CD4-positive, alpha-beta T cell (primary cell): Measurements from ENCODE around the gene AUNIP. TPM values are rescaled to one million over a fixed set of nuclear protein-coding genes. Genes with fewer than 3 reads are reported as not detected.

Source experiments
- ATAC-seq: fragments of 200-7000 bp; cut with Tn5 transposase; one replicate; pipeline ENCODE4 v1.10.0; 2022; ENCODE audit warnings: mild to moderate bottlenecking; ENCODE audit not compliant: poor library complexity
- CTCF ChIA-PET: fragments of 350-600 bp; sonication (Branson Sonifier 250); formaldehyde crosslinking; loops from one replicate; lab custom pipeline; 2021; ENCODE audit warnings: antibody characterized with exemption, inconsistent platforms; lab: Charles Lee
- POLR2A ChIA-PET: fragments of 350-600 bp; sonication (Branson Sonifier 250); formaldehyde crosslinking; loops from one replicate; lab custom pipeline; 2021; ENCODE audit warnings: antibody characterized with exemption, inconsistent platforms; lab: Charles Lee
- DNase-seq, 14 experiments: peaks; one replicate each; pipeline ENCODE4 v3.0.0-alpha.2; 2013 to 2020; ENCODE audit warnings: mixed read lengths in 2 of 14
- H3K27ac ChIP-seq, 2 donors: one replicate each; pipeline versions ENCODE4 v1.5.1 to v1.7.0; 2013; ENCODE audit warnings: low read length in 2 of 2, low read depth in 1 of 2, mild to moderate bottlenecking in 1 of 2
- H3K27me3 ChIP-seq, 2 experiments: 1 replicate in 1 of 2; 2 replicates in 1 of 2; pipeline versions ENCODE4 v1.6.1 to v1.7.0; 2013; ENCODE audit warnings: low read length in 2 of 2, control low read depth in 1 of 2, mild to moderate bottlenecking in 1 of 2, moderate library complexity in 1 of 2; ENCODE audit not compliant: insufficient read depth in 2 of 2, control insufficient read depth in 1 of 2
- H3K36me3 ChIP-seq: one replicate; pipeline ENCODE4 v1.6.1; 2013; ENCODE audit warnings: low read length, control low read depth; ENCODE audit not compliant: insufficient read depth
- H3K4me1 ChIP-seq: one replicate; pipeline ENCODE4 v1.6.1; 2013; ENCODE audit warnings: low read length, control low read depth; ENCODE audit not compliant: insufficient read depth
- H3K4me3 ChIP-seq: one replicate; pipeline ENCODE4 v1.5.1; 2013; ENCODE audit warnings: mild to moderate bottlenecking, low read length, moderate library complexity
- H3K9me3 ChIP-seq, 2 experiments: 1 replicate in 1 of 2; 2 replicates in 1 of 2; pipeline versions ENCODE4 v1.6.1 to v1.7.0; 2013; ENCODE audit warnings: low read length in 2 of 2, mild to moderate bottlenecking in 2 of 2, control low read depth in 1 of 2, moderate library complexity in 1 of 2; ENCODE audit not compliant: control insufficient read depth in 1 of 2, insufficient read depth in 1 of 2
- H3K27ac Mint-ChIP-seq: one replicate; pipeline ENCODE4 v1.8.0; 2020; ENCODE audit warnings: mixed read lengths
- H3K27me3 Mint-ChIP-seq: one replicate; pipeline ENCODE4 v1.8.0; 2021; ENCODE audit warnings: mixed read lengths
- H3K36me3 Mint-ChIP-seq: one replicate; pipeline ENCODE4 v1.8.0; 2021; ENCODE audit warnings: low read depth, mixed read lengths
- H3K4me1 Mint-ChIP-seq: one replicate; pipeline ENCODE4 v1.8.0; 2021; ENCODE audit warnings: low read depth, mixed read lengths
- H3K4me3 Mint-ChIP-seq: one replicate; pipeline ENCODE4 v1.8.0; 2020; ENCODE audit warnings: mild to moderate bottlenecking, mixed read lengths
- H3K9me3 Mint-ChIP-seq: one replicate; pipeline ENCODE4 v1.8.0; 2020; ENCODE audit warnings: mixed read lengths
- CTCF ChIP-seq: fragments of 200-600 bp; IDR thresholded peaks from one replicate; pipeline ENCODE4 v1.8.0; 2022; ENCODE audit warnings: antibody characterized with exemption, mild to moderate bottlenecking
- intact Hi-C, 2 experiments: fragments of 100-400 bp; cut with DNase I in 1 of 2; cut with micrococcal nuclease in 1 of 2; formaldehyde crosslinking; loops; one replicate each; pipeline versions ENCODE4 v1.15.1 to v1.9.0; 2023 to 2025; cut with DNase I, micrococcal nuclease
- total RNA-seq, 174 experiments: library from RNA in 2 of 174; stranded (reverse) in 2 of 174; gene quantifications; one replicate each; pipeline ENCODE4 v1.2.3 and lab custom pipeline; 2021 to 2026

The AUNIP gene
- total RNA-seq, 2 experiments from 2014 or later: not detected

GRCh38 chr1:25825605-25826004, 33.7 kb downstream of the AUNIP start:
- H3K9me3 Mint-ChIP-seq: no peaks in the 10 kb centered on the region
- Histone ChIP-seq H3K27ac (no peak overlapping the region), H3K27me3 (no peaks in the 10 kb centered on the region), H3K4me3 (no peak overlapping the region), H3K9me3 (no peaks in the 10 kb centered on the region), H3K4me1 (peaks cover 18% of the 10 kb centered on the region), H3K36me3 (peaks cover 47% of the 10 kb centered on the region)
- H3K4me3 Mint-ChIP-seq: no peak overlapping the region
- ChIA-PET CTCF (no interaction called here), POLR2A (no interaction called here)
- no peak for TF ChIP-seq CTCF
- DNase-seq: no peak
- H3K27ac Mint-ChIP-seq: no peak overlapping the region
- no peak for ATAC-seq
- intact Hi-C loops: no loop called here
- H3K4me1 Mint-ChIP-seq: peaks cover 26% of the 10 kb centered on the region
- H3K27me3 Mint-ChIP-seq: no peaks in the 10 kb centered on the region
- H3K36me3 Mint-ChIP-seq: peaks cover 64% of the 10 kb centered on the region

GRCh38 chr1:25821630-25822091, 37.6 kb downstream of the AUNIP start:
- no peaks in the 10 kb centered on the region for H3K27me3 Mint-ChIP-seq
- no peaks in the 10 kb centered on the region for H3K9me3 Mint-ChIP-seq
- Histone ChIP-seq H3K27me3 (no peaks in the 10 kb centered on the region), H3K4me1 (peaks cover 41% of the 10 kb centered on the region), H3K36me3 (peaks cover 9% of the 10 kb centered on the region), H3K4me3 (peak overlapping the region; percentile 97), H3K9me3 (no peaks in the 10 kb centered on the region), H3K27ac (peak overlapping the region; percentile 63 to 88)
- DNase-seq (peak in 1 of 14 experiments; percentile 17), ATAC-seq (no peak)
- H3K36me3 Mint-ChIP-seq: peaks cover 34% of the 10 kb centered on the region
- POLR2A ChIA-PET: interaction anchor here (2.4 to 3.7 kb wide), 2 partner anchors 9 to 54 kb away, joined by 22 to 43 read pairs; partner anchors contain the start of gene PAQR7
- H3K4me3 Mint-ChIP-seq: peak overlapping the region; percentile 94
- CTCF ChIA-PET: interaction anchor here (0.7 to 1.2 kb wide), 2 partner anchors 16 to 176 kb away, joined by 3 read pairs; partner anchors contain the start of gene PAFAH2
- H3K27ac Mint-ChIP-seq: peak overlapping the region; percentile 97
- peaks cover 50% of the 10 kb centered on the region for H3K4me1 Mint-ChIP-seq
- no peak for TF ChIP-seq CTCF
- intact Hi-C loops: loop anchor here in 1 of 2 experiments (2.0 to 5.0 kb wide), 4 partner anchors 37 to 394 kb away; partner anchors contain the start of genes AUNIP and PAQR7

GRCh38 chr1:25821112-25821476, 38.2 kb downstream of the AUNIP start:
- ChIA-PET CTCF (interaction anchor here (1.0 to 1.2 kb wide), 2 partner anchors 16 to 317 kb away, joined by 3 read pairs; no protein-coding TSS in a partner anchor), POLR2A (interaction anchor here (0.7 to 3.7 kb wide), 15 partner anchors 9 to 611 kb away, joined by 3 to 43 read pairs (median 12); partner anchors contain the start of genes DHDDS, PAFAH2, PAQR7 and RSRP1)
- no peak for TF ChIP-seq CTCF
- no peak for ATAC-seq
- H3K27me3 Mint-ChIP-seq: no peaks in the 10 kb centered on the region
- H3K36me3 Mint-ChIP-seq: peaks cover 29% of the 10 kb centered on the region
- Histone ChIP-seq H3K4me1 (peaks cover 44% of the 10 kb centered on the region), H3K36me3 (peaks cover 4% of the 10 kb centered on the region), H3K4me3 (peak overlapping the region; percentile 97), H3K27me3 (no peaks in the 10 kb centered on the region), H3K9me3 (no peaks in the 10 kb centered on the region), H3K27ac (peak overlapping the region; percentile 63 to 88)
- peaks cover 50% of the 10 kb centered on the region for H3K4me1 Mint-ChIP-seq
- no peak for DNase-seq
- H3K9me3 Mint-ChIP-seq: no peaks in the 10 kb centered on the region
- H3K27ac Mint-ChIP-seq: peak overlapping the region; percentile 97
- intact Hi-C loops: loop anchor here in 1 of 2 experiments (2.0 to 5.0 kb wide), 4 partner anchors 38 to 394 kb away; partner anchors contain the start of genes AUNIP and PAQR7
- peak overlapping the region; percentile 94 for H3K4me3 Mint-ChIP-seq
